K562 (cell line): Measurements from ENCODE around the gene NT5C.

Experiments used
- FOXA3 ChIP-seq, 2 experiments: fragments of 450-650 bp in 1 of 2; sonication (generic) in 1 of 2; formaldehyde crosslinking; IDR thresholded peaks in 1 of 2; conservative IDR thresholded peaks in 1 of 2; 2 replicates each; pipeline versions ENCODE4 v1.4.0 to v1.8.0; 2020 to 2022; ENCODE audit warnings: mild to moderate bottlenecking in 2 of 2, missing genetic modification reagents in 1 of 2
- MAFF ChIP-seq: IDR thresholded peaks from 2 replicates; pipeline ENCODE4 v1.6.1; 2012; ENCODE audit warnings: low read length, improper control_type of control experiment
- MAFG ChIP-seq: fragments of 450-650 bp; conservative IDR thresholded peaks from 2 replicates; pipeline ENCODE4 v1.6.1; 2016; ENCODE audit warnings: missing genetic modification characterization, missing compliant biosample characterization
- POLR2A ChIP-seq: fragments of 450-650 bp; conservative IDR thresholded peaks from 2 replicates; pipeline ENCODE4 v1.6.1; 2016
- PRPF4 ChIP-seq: fragments of 200-400 bp; formaldehyde crosslinking; IDR thresholded peaks from one replicate; pipeline ENCODE4 v1.6.1; 2017; ENCODE audit warnings: low read length, low read depth, mild to moderate bottlenecking; ENCODE audit not compliant: insufficient read depth, poor library complexity, severe bottlenecking
- STAG1 ChIP-seq: sonication (generic); formaldehyde crosslinking; IDR thresholded peaks from 2 replicates; pipeline ENCODE4 v1.5.0; 2020; ENCODE audit warnings: missing genetic modification reagents, borderline replicate concordance
- TFAM ChIP-seq: fragments of 250-450 bp; sonication (Bioruptor Pico); conservative IDR thresholded peaks from 2 replicates; pipeline ENCODE4 v1.5.0; 2021; ENCODE audit warnings: mild to moderate bottlenecking, moderate library complexity
- TRIM28 ChIP-seq: fragments of 450-650 bp; IDR thresholded peaks from 2 replicates; pipeline ENCODE4 v1.6.1; 2017
- ZC3H4 ChIP-seq: sonication (generic); formaldehyde crosslinking; IDR thresholded peaks from 2 replicates; pipeline ENCODE4 v1.9.0; 2021; ENCODE audit warnings: missing genetic modification reagents, borderline replicate concordance
- ZZZ3 ChIP-seq: fragments of 450-650 bp; IDR thresholded peaks from 2 replicates; pipeline ENCODE4 v1.6.1; 2016; ENCODE audit warnings: antibody characterized with exemption, mild to moderate bottlenecking, moderate library complexity
- TF ChIP-seq, protein P1 (sequence below), 2 experiments: fragments of 450-650 bp in 1 of 2; sonication (generic) in 1 of 2; formaldehyde crosslinking in 1 of 2; IDR thresholded peaks in 1 of 2; conservative IDR thresholded peaks in 1 of 2; 2 replicates each; pipeline versions ENCODE4 v1.6.1 to v1.8.1; 2016 to 2023; ENCODE audit warnings: mild to moderate bottlenecking in 2 of 2, moderate library complexity in 2 of 2, inconsistent platforms in 1 of 2, missing genetic modification reagents in 1 of 2
- TF ChIP-seq, protein P2 (sequence below): sonication (generic); formaldehyde crosslinking; IDR thresholded peaks from 2 replicates; pipeline ENCODE4 v1.5.0; 2020; ENCODE audit warnings: missing genetic modification reagents

DNA sequence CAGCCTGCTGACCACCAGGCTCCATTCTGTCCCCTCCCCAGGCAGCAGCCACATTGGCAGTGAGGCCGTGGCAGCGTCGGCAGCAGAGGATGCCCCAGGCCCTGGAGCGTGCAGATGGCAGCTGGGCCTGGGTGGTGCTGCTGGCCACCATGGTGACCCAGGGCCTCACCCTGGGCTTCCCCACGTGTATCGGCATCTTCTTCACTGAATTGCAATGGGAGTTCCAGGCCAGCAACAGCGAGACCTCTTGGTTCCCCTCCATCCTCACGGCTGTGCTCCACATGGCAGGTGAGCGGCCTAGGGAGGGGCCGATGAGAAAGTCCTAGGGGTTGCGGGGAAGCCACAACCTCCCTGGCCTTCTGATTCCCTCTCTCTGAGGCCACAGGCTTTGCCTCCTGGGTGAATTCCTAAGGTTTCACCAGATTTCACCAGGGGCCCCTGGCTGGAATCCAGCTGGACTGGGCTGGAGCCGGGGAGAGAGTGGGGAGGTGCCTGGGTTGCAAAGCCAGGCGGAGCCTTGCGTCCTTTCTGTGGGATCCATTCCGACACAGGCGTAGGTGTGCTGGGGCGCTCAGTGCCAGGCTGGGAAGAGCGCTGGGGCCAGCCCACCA is 37.9 kb downstream of the NT5C start:
- TF ChIP-seq ZC3H4 (CRISPR knock-in tag), result no peak
- TF ChIP-seq MAFG (tag), result no peak
- TF ChIP-seq, protein P1, sequence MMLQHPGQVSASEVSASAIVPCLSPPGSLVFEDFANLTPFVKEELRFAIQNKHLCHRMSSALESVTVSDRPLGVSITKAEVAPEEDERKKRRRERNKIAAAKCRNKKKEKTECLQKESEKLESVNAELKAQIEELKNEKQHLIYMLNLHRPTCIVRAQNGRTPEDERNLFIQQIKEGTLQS (IDR thresholded peaks at IDR 0.05), result no peak
- TF ChIP-seq, protein P1 (CRISPR knock-in tag; conservative IDR thresholded peaks at IDR 0.05), result no peak
- TF ChIP-seq TFAM (CRISPR knock-in tag), result no peak
- TF ChIP-seq ZZZ3, result no peak
- TF ChIP-seq STAG1 (CRISPR knock-in tag), result no peak
- TF ChIP-seq, protein P2, sequence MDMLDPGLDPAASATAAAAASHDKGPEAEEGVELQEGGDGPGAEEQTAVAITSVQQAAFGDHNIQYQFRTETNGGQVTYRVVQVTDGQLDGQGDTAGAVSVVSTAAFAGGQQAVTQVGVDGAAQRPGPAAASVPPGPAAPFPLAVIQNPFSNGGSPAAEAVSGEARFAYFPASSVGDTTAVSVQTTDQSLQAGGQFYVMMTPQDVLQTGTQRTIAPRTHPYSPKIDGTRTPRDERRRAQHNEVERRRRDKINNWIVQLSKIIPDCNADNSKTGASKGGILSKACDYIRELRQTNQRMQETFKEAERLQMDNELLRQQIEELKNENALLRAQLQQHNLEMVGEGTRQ (CRISPR knock-in tag), result no peak
- no peak for TF ChIP-seq TRIM28
- TF ChIP-seq PRPF4, result no peak
- no peak for TF ChIP-seq POLR2A
- TF ChIP-seq MAFF, result no peak
- TF ChIP-seq FOXA3 (CRISPR knock-in tag; conservative IDR thresholded peaks at IDR 0.05 in 1 of 2, IDR thresholded peaks at IDR 0.05 in 1 of 2), result no peak
